ENCODE measurements around the gene ACSS1.

ACSS1 gene

DNA sequence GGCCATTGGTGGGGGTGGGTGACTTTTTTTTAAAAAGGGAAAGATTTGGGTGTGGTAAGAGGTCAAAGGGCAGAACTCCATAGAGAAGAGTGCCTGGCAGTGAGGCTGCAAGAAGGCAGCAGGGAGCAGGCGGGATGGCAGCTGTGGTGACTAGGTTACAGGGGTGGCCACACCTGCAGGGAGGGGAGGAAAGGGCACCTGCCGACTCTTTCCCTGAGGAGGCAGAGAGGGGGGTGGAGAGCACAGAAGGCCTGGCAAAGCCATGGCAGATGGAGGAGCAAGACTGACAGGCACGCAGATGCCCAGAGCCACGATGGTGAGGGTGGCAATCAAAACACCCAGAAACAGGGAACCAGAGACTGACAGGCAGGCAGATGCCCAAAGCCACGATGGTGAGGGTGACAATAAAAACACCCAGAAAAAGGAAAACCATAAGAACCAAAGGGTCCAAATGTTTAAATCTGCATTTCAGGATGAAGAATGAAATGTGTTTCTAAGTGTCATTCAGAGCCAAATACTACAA, 89.6 kb downstream of the ACSS1 start:
- no peak for DNase-seq (ENCODE audit: low read depth in 1 of 2, low spot score in 1 of 2)
- Histone ChIP-seq H3K4me3 (replicated peaks; ENCODE audit: insufficient read depth, low read length) (no peak overlapping the region), H3K27ac (replicated peaks) (no peak overlapping the region), H3K27me3 (ENCODE audit: insufficient read depth, poor library complexity, severe bottlenecking) (no peaks in the 10 kb centered on the region)
- TF ChIP-seq SPI1 (IDR thresholded peaks at IDR 0.05; ENCODE audit: borderline replicate concordance, low read depth) (no peak), POLR2AphosphoS5 (IDR thresholded peaks at IDR 0.05; ENCODE audit: low read depth) (no peak), GABPA (IDR thresholded peaks at IDR 0.05; ENCODE audit: low read depth) (no peak)
- TF ChIP-seq, protein P1, sequence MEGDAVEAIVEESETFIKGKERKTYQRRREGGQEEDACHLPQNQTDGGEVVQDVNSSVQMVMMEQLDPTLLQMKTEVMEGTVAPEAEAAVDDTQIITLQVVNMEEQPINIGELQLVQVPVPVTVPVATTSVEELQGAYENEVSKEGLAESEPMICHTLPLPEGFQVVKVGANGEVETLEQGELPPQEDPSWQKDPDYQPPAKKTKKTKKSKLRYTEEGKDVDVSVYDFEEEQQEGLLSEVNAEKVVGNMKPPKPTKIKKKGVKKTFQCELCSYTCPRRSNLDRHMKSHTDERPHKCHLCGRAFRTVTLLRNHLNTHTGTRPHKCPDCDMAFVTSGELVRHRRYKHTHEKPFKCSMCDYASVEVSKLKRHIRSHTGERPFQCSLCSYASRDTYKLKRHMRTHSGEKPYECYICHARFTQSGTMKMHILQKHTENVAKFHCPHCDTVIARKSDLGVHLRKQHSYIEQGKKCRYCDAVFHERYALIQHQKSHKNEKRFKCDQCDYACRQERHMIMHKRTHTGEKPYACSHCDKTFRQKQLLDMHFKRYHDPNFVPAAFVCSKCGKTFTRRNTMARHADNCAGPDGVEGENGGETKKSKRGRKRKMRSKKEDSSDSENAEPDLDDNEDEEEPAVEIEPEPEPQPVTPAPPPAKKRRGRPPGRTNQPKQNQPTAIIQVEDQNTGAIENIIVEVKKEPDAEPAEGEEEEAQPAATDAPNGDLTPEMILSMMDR (IDR thresholded peaks at IDR 0.05; ENCODE audit: insufficient read depth, low read length) = no peak
- TF ChIP-seq, protein P2, sequence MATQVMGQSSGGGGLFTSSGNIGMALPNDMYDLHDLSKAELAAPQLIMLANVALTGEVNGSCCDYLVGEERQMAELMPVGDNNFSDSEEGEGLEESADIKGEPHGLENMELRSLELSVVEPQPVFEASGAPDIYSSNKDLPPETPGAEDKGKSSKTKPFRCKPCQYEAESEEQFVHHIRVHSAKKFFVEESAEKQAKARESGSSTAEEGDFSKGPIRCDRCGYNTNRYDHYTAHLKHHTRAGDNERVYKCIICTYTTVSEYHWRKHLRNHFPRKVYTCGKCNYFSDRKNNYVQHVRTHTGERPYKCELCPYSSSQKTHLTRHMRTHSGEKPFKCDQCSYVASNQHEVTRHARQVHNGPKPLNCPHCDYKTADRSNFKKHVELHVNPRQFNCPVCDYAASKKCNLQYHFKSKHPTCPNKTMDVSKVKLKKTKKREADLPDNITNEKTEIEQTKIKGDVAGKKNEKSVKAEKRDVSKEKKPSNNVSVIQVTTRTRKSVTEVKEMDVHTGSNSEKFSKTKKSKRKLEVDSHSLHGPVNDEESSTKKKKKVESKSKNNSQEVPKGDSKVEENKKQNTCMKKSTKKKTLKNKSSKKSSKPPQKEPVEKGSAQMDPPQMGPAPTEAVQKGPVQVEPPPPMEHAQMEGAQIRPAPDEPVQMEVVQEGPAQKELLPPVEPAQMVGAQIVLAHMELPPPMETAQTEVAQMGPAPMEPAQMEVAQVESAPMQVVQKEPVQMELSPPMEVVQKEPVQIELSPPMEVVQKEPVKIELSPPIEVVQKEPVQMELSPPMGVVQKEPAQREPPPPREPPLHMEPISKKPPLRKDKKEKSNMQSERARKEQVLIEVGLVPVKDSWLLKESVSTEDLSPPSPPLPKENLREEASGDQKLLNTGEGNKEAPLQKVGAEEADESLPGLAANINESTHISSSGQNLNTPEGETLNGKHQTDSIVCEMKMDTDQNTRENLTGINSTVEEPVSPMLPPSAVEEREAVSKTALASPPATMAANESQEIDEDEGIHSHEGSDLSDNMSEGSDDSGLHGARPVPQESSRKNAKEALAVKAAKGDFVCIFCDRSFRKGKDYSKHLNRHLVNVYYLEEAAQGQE (IDR thresholded peaks at IDR 0.05; ENCODE audit: insufficient replicate concordance, low read depth) = no peak

DNA sequence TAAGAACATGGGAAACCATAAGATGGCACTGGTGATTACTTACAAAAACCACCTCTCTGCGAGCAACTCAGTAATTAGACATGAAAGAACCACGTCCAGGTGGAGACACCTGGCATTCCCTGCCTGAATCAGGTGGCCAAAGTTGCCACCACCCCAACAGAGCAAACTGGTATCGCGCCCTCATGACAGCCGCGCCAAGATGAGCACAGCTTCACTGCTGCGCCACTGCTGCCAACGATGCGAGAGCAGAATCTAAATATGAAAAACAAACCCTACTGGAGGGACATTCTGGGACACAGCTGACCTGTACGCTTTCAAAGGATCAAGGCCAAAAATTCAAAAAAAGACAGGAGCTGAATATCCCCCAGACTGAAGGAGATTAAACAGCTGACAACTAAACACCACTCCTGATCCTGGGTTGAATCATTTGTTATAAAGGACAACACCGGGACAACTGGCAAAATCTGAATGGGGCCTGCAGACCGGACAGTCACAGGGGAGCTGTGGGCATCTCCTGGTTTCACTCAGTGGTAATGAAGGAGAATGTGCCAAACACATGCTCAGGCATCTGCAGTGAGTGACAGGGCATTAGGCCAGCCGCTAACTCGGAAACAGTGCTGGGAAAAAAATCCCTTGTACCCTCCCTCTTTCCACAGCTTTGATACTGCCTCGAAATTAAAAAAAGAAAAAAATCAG, 91.5 kb downstream of the ACSS1 start:
- H3K27ac ChIP-seq (replicated peaks) = no peak overlapping the region
- H3K4me3 ChIP-seq (replicated peaks; ENCODE audit: insufficient read depth, low read length) = no peak overlapping the region
- H3K27me3 ChIP-seq (ENCODE audit: insufficient read depth, poor library complexity, severe bottlenecking) = no peaks in the 10 kb centered on the region
- DNase-seq (ENCODE audit: low read depth in 1 of 2, low spot score in 1 of 2) = no peak
- no peak for TF ChIP-seq SPI1 (IDR thresholded peaks at IDR 0.05; ENCODE audit: borderline replicate concordance, low read depth)
- TF ChIP-seq, protein P1 (IDR thresholded peaks at IDR 0.05; ENCODE audit: insufficient read depth, low read length) = no peak
- TF ChIP-seq, protein P2 (IDR thresholded peaks at IDR 0.05; ENCODE audit: insufficient replicate concordance, low read depth) = no peak

DNA sequence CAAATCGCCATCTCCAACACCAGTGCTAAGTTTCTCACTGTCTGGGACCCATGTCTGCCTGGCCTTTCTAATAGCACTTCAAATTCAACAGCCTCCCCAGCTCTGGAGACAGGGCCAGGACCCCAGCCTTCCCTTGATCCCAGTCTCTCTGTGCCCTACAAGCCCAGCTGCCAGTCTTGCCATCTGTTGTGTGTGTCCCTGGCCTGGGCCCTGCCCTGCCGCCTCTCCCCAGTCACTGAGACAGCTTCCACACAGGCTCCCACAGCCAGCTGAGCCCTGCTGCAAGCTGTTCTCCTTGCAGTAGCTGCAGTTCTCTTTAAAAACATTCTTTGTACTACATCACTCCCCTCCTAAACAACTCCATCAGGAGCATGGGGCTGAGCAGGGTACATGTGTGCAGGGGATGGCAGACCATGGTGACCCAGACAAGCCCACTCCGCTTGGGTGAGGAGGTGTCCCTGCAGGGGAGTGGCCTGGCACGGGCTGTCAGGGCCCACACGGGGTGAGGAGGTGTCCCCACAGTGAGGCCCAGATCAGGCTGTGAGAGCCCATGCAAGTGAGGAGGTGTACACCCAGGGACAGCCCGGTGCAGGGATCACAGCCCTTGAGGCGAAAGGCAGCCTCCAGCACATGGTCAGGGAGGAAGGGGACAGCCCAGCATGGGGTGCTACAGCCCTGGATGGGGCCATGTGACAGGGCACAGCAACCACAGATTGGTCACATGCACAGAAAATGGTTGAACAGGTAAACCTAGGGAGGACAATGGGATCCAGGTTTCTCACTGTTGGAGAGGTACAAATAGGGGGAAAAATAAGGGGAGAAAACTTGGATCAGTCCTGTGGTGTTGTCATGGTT, 92.6 kb downstream of the ACSS1 start:
- TF ChIP-seq, protein P2 (IDR thresholded peaks at IDR 0.05; ENCODE audit: insufficient replicate concordance, low read depth) = no peak
- TF ChIP-seq, protein P1 (IDR thresholded peaks at IDR 0.05; ENCODE audit: insufficient read depth, low read length) = no peak
- TF ChIP-seq GABPA (IDR thresholded peaks at IDR 0.05; ENCODE audit: low read depth) (no peak), SPI1 (IDR thresholded peaks at IDR 0.05; ENCODE audit: borderline replicate concordance, low read depth) (no peak), POLR2AphosphoS5 (IDR thresholded peaks at IDR 0.05; ENCODE audit: low read depth) (no peak)
- H3K4me3 ChIP-seq (replicated peaks; ENCODE audit: insufficient read depth, low read length) = no peak overlapping the region
- no peaks in the 10 kb centered on the region for H3K27me3 ChIP-seq (ENCODE audit: insufficient read depth, poor library complexity, severe bottlenecking)
- no peak overlapping the region for H3K27ac ChIP-seq (replicated peaks)
- DNase-seq (ENCODE audit: low read depth in 1 of 2, low spot score in 1 of 2) = no peak
